ENCODE measurements around the gene PLK2.

GRCh38 chr5:58490402-58491050 is 30.6 kb upstream of the PLK2 start:
- no peak for TF ChIP-seq CTCF (IDR thresholded peaks at IDR 0.05)
- no peak for TF ChIP-seq POLR2A (IDR thresholded peaks at IDR 0.05)
